HepG2 (cell line): ENCODE results near the gene PLEKHB2. TPM values are rescaled to one million over a fixed set of nuclear protein-coding genes. Genes with fewer than 3 reads are reported as not detected.

Experiments used
- MATR3 ChIP-seq: sonication (generic); formaldehyde crosslinking; IDR thresholded peaks from 2 replicates; pipeline ENCODE4 v1.4.0; 2020; ENCODE audit warnings: missing genetic modification reagents
- MYC ChIP-seq: sonication (generic); formaldehyde crosslinking; IDR thresholded peaks from 2 replicates; pipeline ENCODE4 v1.9.0; 2021; ENCODE audit warnings: missing genetic modification reagents, borderline replicate concordance
- NONO ChIP-seq, 2 experiments: fragments of 450-650 bp in 1 of 2; sonication (generic) in 1 of 2; formaldehyde crosslinking in 1 of 2; IDR thresholded peaks in 1 of 2; conservative IDR thresholded peaks in 1 of 2; 2 replicates each; pipeline versions ENCODE4 v1.6.1 to v1.8.0; 2017 to 2022; ENCODE audit warnings: mild to moderate bottlenecking in 1 of 2, missing genetic modification reagents in 1 of 2, moderate library complexity in 1 of 2
- NR0B2 ChIP-seq: sonication (generic); formaldehyde crosslinking; IDR thresholded peaks from 2 replicates; pipeline ENCODE4 v1.4.0; 2020; ENCODE audit warnings: mild to moderate bottlenecking, missing genetic modification reagents
- ONECUT2 ChIP-seq: sonication (generic); formaldehyde crosslinking; IDR thresholded peaks from 2 replicates; pipeline ENCODE4 v1.4.0; 2020; ENCODE audit warnings: missing genetic modification reagents
- SAFB2 ChIP-seq: sonication (generic); formaldehyde crosslinking; IDR thresholded peaks from 2 replicates; pipeline ENCODE4 v1.5.1; 2020; ENCODE audit warnings: missing genetic modification reagents, low read depth, mild to moderate bottlenecking, borderline replicate concordance
- STAG1 ChIP-seq: sonication (generic); formaldehyde crosslinking; IDR thresholded peaks from 2 replicates; pipeline ENCODE4 v1.4.0; 2020; ENCODE audit warnings: missing genetic modification reagents
- U2AF2 ChIP-seq: fragments of 200-400 bp; formaldehyde crosslinking; IDR thresholded peaks from 2 replicates; pipeline ENCODE4 v1.6.1; 2017; ENCODE audit warnings: low read depth, mild to moderate bottlenecking, low read length
- ZNF350 ChIP-seq: sonication (generic); formaldehyde crosslinking; IDR thresholded peaks from 2 replicates; pipeline ENCODE4 v1.4.0; 2020; ENCODE audit warnings: mild to moderate bottlenecking, low read depth, missing genetic modification reagents, borderline replicate concordance
- ZNF556 ChIP-seq: sonication (generic); formaldehyde crosslinking; IDR thresholded peaks from 2 replicates; pipeline ENCODE4 v1.4.0; 2020; ENCODE audit warnings: mild to moderate bottlenecking, missing genetic modification reagents, borderline replicate concordance
- ZNF749 ChIP-seq: sonication (generic); formaldehyde crosslinking; IDR thresholded peaks from 2 replicates; pipeline ENCODE4 v1.8.0; 2022; ENCODE audit warnings: mild to moderate bottlenecking, missing genetic modification reagents, moderate library complexity, borderline replicate concordance
- ZSCAN29 ChIP-seq: sonication (generic); formaldehyde crosslinking; conservative IDR thresholded peaks from 2 replicates; pipeline ENCODE4 v1.4.0; 2020; ENCODE audit warnings: mild to moderate bottlenecking, missing genetic modification reagents
- ZXDC ChIP-seq: sonication (generic); formaldehyde crosslinking; IDR thresholded peaks from 2 replicates; pipeline ENCODE4 v1.5.0; 2020; ENCODE audit warnings: mild to moderate bottlenecking, missing genetic modification reagents
- polyA plus RNA-seq, 8 experiments: library from polyadenylated mRNA; depleted of rRNA in 3 of 8; stranded (reverse) in 7 of 8; unstranded in 1 of 8; fragments of >200 nt; fragmentation: Illumina TruSeq in 4 of 8; extraction: Trizol in 4 of 8; gene quantifications; 2 replicates each; pipeline versions ENCODE4 v1.2.1 to v1.2.3, GENCODE V29; 2011 to 2016; ENCODE audit warnings: low read depth in 4 of 8, missing spikeins in 1 of 8, mixed read lengths in 1 of 8; ENCODE audit not compliant: insufficient read depth in 1 of 8
- total RNA-seq, 5 experiments: library from RNA; depleted of rRNA; stranded (reverse); fragments of >200 nt; fragmentation: Illumina TruSeq; extraction: Trizol; gene quantifications; 2 replicates each; pipeline ENCODE4 v1.2.3, GENCODE V29; 2016; ENCODE audit warnings: low read depth in 1 of 5
- TF ChIP-seq, protein P1 (sequence below): sonication (generic); formaldehyde crosslinking; IDR thresholded peaks from 2 replicates; pipeline ENCODE4 v1.4.0; 2020; ENCODE audit warnings: missing genetic modification reagents
- TF ChIP-seq, protein P2 (sequence below): sonication (generic); formaldehyde crosslinking; IDR thresholded peaks from 2 replicates; pipeline ENCODE4 v1.4.0; 2020; ENCODE audit warnings: mild to moderate bottlenecking, missing genetic modification reagents

PLEKHB2 gene
- total and polyA plus RNA-seq, 2 of the 13 experiments (the other 11 are each of a cell fraction or from before 2014, with no cell fraction given) = 73.0 to 78.9 TPM

DNA sequence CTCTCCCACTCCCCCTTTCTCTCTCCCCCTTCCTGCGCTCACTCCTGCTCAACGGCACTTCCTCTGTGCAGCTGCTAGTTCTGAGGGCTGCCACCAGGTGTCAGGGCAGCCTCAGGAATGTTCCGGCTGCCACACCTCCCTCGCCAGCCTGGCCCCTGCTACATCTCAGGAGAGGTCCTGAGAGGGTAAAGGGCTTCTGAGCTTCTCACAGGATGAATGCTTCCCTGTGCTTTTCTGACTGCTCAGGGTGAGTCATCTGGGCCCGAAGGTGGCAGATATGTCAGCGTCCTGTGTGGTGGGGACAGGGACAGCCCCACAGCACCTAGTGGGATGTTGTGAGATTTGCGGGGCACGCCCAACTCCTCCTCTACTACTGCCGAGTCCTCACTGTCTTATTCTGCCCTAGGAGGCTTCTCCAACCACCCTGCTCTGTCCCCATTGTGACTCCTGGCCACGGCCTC is 49.0 kb downstream of the PLEKHB2 start (continued):
- TF ChIP-seq ZXDC (CRISPR knock-in tag) = no peak
- no peak for TF ChIP-seq U2AF2
- peak; percentile 97 for TF ChIP-seq STAG1 (CRISPR knock-in tag)
- TF ChIP-seq ZSCAN29 (CRISPR knock-in tag) = no peak
- TF ChIP-seq, protein P1, sequence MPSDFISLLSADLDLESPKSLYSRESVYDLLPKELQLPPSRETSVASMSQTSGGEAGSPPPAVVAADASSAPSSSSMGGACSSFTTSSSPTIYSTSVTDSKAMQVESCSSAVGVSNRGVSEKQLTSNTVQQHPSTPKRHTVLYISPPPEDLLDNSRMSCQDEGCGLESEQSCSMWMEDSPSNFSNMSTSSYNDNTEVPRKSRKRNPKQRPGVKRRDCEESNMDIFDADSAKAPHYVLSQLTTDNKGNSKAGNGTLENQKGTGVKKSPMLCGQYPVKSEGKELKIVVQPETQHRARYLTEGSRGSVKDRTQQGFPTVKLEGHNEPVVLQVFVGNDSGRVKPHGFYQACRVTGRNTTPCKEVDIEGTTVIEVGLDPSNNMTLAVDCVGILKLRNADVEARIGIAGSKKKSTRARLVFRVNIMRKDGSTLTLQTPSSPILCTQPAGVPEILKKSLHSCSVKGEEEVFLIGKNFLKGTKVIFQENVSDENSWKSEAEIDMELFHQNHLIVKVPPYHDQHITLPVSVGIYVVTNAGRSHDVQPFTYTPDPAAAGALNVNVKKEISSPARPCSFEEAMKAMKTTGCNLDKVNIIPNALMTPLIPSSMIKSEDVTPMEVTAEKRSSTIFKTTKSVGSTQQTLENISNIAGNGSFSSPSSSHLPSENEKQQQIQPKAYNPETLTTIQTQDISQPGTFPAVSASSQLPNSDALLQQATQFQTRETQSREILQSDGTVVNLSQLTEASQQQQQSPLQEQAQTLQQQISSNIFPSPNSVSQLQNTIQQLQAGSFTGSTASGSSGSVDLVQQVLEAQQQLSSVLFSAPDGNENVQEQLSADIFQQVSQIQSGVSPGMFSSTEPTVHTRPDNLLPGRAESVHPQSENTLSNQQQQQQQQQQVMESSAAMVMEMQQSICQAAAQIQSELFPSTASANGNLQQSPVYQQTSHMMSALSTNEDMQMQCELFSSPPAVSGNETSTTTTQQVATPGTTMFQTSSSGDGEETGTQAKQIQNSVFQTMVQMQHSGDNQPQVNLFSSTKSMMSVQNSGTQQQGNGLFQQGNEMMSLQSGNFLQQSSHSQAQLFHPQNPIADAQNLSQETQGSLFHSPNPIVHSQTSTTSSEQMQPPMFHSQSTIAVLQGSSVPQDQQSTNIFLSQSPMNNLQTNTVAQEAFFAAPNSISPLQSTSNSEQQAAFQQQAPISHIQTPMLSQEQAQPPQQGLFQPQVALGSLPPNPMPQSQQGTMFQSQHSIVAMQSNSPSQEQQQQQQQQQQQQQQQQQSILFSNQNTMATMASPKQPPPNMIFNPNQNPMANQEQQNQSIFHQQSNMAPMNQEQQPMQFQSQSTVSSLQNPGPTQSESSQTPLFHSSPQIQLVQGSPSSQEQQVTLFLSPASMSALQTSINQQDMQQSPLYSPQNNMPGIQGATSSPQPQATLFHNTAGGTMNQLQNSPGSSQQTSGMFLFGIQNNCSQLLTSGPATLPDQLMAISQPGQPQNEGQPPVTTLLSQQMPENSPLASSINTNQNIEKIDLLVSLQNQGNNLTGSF (CRISPR knock-in tag) = no peak
- no peak for TF ChIP-seq ZNF749 (CRISPR knock-in tag)
- no peak for TF ChIP-seq NONO (IDR thresholded peaks at IDR 0.05)
- peak; percentile 51; the same call in 1 of the 2 replicates for TF ChIP-seq NONO (CRISPR knock-in tag; conservative IDR thresholded peaks at IDR 0.05)
- TF ChIP-seq ZNF556 (CRISPR knock-in tag) = no peak
- TF ChIP-seq NR0B2 = no peak
- TF ChIP-seq ONECUT2 (CRISPR knock-in tag) = no peak
- no peak for TF ChIP-seq SAFB2 (CRISPR knock-in tag)
- 0 out of 2 replicates have a peak, but pooled peaks have one; percentile 53 for TF ChIP-seq ZNF350 (CRISPR knock-in tag)
- TF ChIP-seq, protein P2, sequence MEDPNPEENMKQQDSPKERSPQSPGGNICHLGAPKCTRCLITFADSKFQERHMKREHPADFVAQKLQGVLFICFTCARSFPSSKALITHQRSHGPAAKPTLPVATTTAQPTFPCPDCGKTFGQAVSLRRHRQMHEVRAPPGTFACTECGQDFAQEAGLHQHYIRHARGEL (CRISPR knock-in tag) = no peak
- TF ChIP-seq MATR3 (CRISPR knock-in tag) = no peak
- TF ChIP-seq MYC (CRISPR knock-in tag) = 0 out of 2 replicates have a peak, but pooled peaks have one; percentile 24
